ENCODE data around the gene CLDN9. TPM values are rescaled to one million over a fixed set of nuclear protein-coding genes. Genes with fewer than 3 reads are reported as not detected.

CLDN9 gene
- total and polyA plus RNA-seq, 12 donors: 0.19 to 3.2 (median 0.90) TPM

GRCh38 chr16:3035972-3036725, 23.4 kb downstream of the CLDN9 start:
- WGBS, 2 donors: 2 to 3% methylated on average over 34 to 40 of the region's 40 CpGs
- intact Hi-C loops (cut with DNase I): loop anchor here in 1 of 10 donors (5.0 kb wide), 1 partner anchor 1436 kb away; the partner anchor contains the start of gene NMRAL1
- no peak for TF ChIP-seq CTCF (IDR thresholded peaks at IDR 0.05)
- Histone ChIP-seq H3K9me3 (no peaks in the 10 kb centered on the region), H3K4me1 (peaks cover 0 to 16% (median 7%) of the 10 kb centered on the region in 9 donors), H3K4me3 (peak overlapping the region in 2 of 10 donors; percentile 14), H3K36me3 (no peaks in the 10 kb centered on the region), H3K27me3 (peaks cover 16 to 98% (median 93%) of the 10 kb centered on the region in 7 donors), H3K27ac (no peak overlapping the region)
- DNase-seq: no peak
- ATAC-seq: peak in 2 of 8 donors; percentile 4 to 14

GRCh38 chr16:3036726-3037315, 24.1 kb downstream of the CLDN9 start, which contains the start of gene BICDL2:
TSS of gene BICDL2 (minus strand) at chr16:3036944. CDS start at chr16:3035496, 1,448 bp downstream.
- Histone ChIP-seq H3K4me1 (peaks cover 0 to 16% (median 7%) of the 10 kb centered on the region in 9 donors), H3K27me3 (peaks cover 16 to 100% (median 91%) of the 10 kb centered on the region in 7 donors), H3K4me3 (peak within 1 kb of the TSS in 2 of 10 donors; percentile 14), H3K27ac (no peak within 1 kb of the TSS), H3K36me3 (no peaks in the 10 kb centered on the region), H3K9me3 (no peaks in the 10 kb centered on the region)
- ATAC-seq (no peak), DNase-seq (no peak)
- WGBS, 2 donors: 7 to 9% methylated on average over 44 of the region's 44 CpGs
- TF ChIP-seq CTCF (IDR thresholded peaks at IDR 0.05): no peak
- intact Hi-C loops (cut with DNase I): loop anchor here in 1 of 10 donors (5.0 kb wide), 1 partner anchor 1435 kb away; the partner anchor contains the start of gene NMRAL1

GRCh38 chr16:3038256-3038655, 25.5 kb downstream of the CLDN9 start:
- H3K9me3 ChIP-seq: no peaks in the 10 kb centered on the region
- intact Hi-C loops (cut with DNase I): loop anchor here in 1 of 10 donors (5.0 kb wide), 1 partner anchor 1434 kb away; the partner anchor contains the start of gene NMRAL1
- no peak for DNase-seq
- no peak overlapping the region for H3K27ac ChIP-seq
- 38 to 51% methylated on average over 11 of the region's 11 CpGs for WGBS, 2 donors
- peaks cover 0 to 16% (median 7%) of the 10 kb centered on the region in 9 donors for H3K4me1 ChIP-seq
- peaks cover 16 to 99% (median 94%) of the 10 kb centered on the region in 7 donors for H3K27me3 ChIP-seq
- TF ChIP-seq CTCF (IDR thresholded peaks at IDR 0.05): no peak
- ATAC-seq: no peak
- H3K36me3 ChIP-seq: no peaks in the 10 kb centered on the region
- no peak overlapping the region for H3K4me3 ChIP-seq

- H3K9me3 ChIP-seq: no peaks in the 10 kb centered on the region
- no peak for DNase-seq
- no peak for TF ChIP-seq CTCF (IDR thresholded peaks at IDR 0.05)
- H3K27ac ChIP-seq: no peak overlapping the region
- H3K4me1 ChIP-seq: peaks cover 0 to 16% (median 7%) of the 10 kb centered on the region in 9 donors
- H3K4me3 ChIP-seq: no peak overlapping the region
- peaks cover 16 to 98% (median 93%) of the 10 kb centered on the region in 7 donors for H3K27me3 ChIP-seq
- intact Hi-C loops (cut with DNase I): loop anchor here in 1 of 10 donors (5.0 kb wide), 1 partner anchor 1433 kb away; the partner anchor contains the start of gene NMRAL1
- H3K36me3 ChIP-seq: no peaks in the 10 kb centered on the region
- 81% methylated on average over 5 of the region's 5 CpGs for WGBS, 2 donors
- no peak for ATAC-seq
Observed at GRCh38 chr16:3038896-3039295, 26.2 kb downstream of the CLDN9 start.
